ENCODE results near the gene SLC6A8.

The SLC6A8 gene

GRCh38 chrX:153648358-153649177, 39.2 kb upstream of the SLC6A8 start:
- H2BK12ac ChIP-seq (ENCODE audit: low read length), result no peak overlapping the region
- H3K23ac ChIP-seq (ENCODE audit: low read depth, low read length, poor library complexity), result no peak overlapping the region
- no peak overlapping the region for H4K8ac ChIP-seq (ENCODE audit: low read depth, low read length)
- WGBS, 2 donors (ENCODE audit: extremely low coverage in 2 of 2, insufficient read length in 2 of 2, insufficient replicate concordance in 1 of 2), result no CpG with 5 or more reads among the region's 17 CpGs
- peaks cover 3 to 5% of the 10 kb centered on the region in 2 donors for H3K4me1 ChIP-seq (ENCODE audit: control insufficient read depth in 2 of 2, insufficient read depth in 1 of 2, low read depth in 1 of 2, low read length in 2 of 2)
- H3K36me3 ChIP-seq (replicated peaks in 1 of 2; ENCODE audit: control insufficient read depth in 2 of 2, insufficient read depth in 2 of 2, low read length in 2 of 2), result no peaks in the 10 kb centered on the region
- peaks cover 0 to under 1% of the 10 kb centered on the region in 2 donors for H3K9me3 ChIP-seq (replicated peaks in 1 of 2; ENCODE audit: control insufficient read depth in 2 of 2, insufficient read depth in 1 of 2, low read depth in 1 of 2, low read length in 2 of 2)
- H3K9ac ChIP-seq (ENCODE audit: low read depth, low read length, poor library complexity), result no peak overlapping the region
- no peak overlapping the region for H3K4ac ChIP-seq (ENCODE audit: low read length)
- H3K27ac ChIP-seq (replicated peaks; ENCODE audit: low read length), result no peak overlapping the region
- H3K27me3 ChIP-seq (ENCODE audit: control insufficient read depth in 3 of 3, insufficient read depth in 3 of 3, low read depth in 1 of 3, low read length in 3 of 3), result peaks cover 7 to 55% (median 53%) of the 10 kb centered on the region in 3 experiments
- no peak overlapping the region for H2AFZ ChIP-seq (ENCODE audit: low read length)
- no peaks in the 10 kb centered on the region for H3K79me1 ChIP-seq (ENCODE audit: low read depth, low read length)
- H2BK5ac ChIP-seq (ENCODE audit: low read length), result no peak overlapping the region
- no peak for DNase-seq (ENCODE audit: low spot score)
- H2BK120ac ChIP-seq (ENCODE audit: low read depth, low read length), result no peak overlapping the region
- no peak overlapping the region for H3K4me3 ChIP-seq (ENCODE audit: low read length in 2 of 2)
- H3K14ac ChIP-seq (ENCODE audit: low read length), result no peak overlapping the region
- no peak overlapping the region for H3K4me2 ChIP-seq (ENCODE audit: insufficient read depth, low read length, poor library complexity, severe bottlenecking)
- no peak overlapping the region for H3K18ac ChIP-seq (ENCODE audit: low read length)
- no peak overlapping the region for H4K91ac ChIP-seq (ENCODE audit: low read depth, low read length, poor library complexity)
- H2AK5ac ChIP-seq (ENCODE audit: low read depth, low read length), result no peak overlapping the region
- no peak overlapping the region for H2BK15ac ChIP-seq (ENCODE audit: low read length)

- WGBS, 2 donors (ENCODE audit: extremely low coverage in 2 of 2, insufficient read length in 2 of 2, insufficient replicate concordance in 1 of 2), result no CpG with 5 or more reads among the region's 26 CpGs
- H2BK120ac ChIP-seq (ENCODE audit: low read depth, low read length), result no peak overlapping the region
- H2BK12ac ChIP-seq (ENCODE audit: low read length), result no peak overlapping the region
- no peak overlapping the region for H2BK15ac ChIP-seq (ENCODE audit: low read length)
- H4K91ac ChIP-seq (ENCODE audit: low read depth, low read length, poor library complexity), result no peak overlapping the region
- peaks cover 0 to 8% of the 10 kb centered on the region in 2 donors for H3K9me3 ChIP-seq (replicated peaks in 1 of 2; ENCODE audit: control insufficient read depth in 2 of 2, insufficient read depth in 1 of 2, low read depth in 1 of 2, low read length in 2 of 2)
- H3K79me1 ChIP-seq (ENCODE audit: low read depth, low read length), result no peaks in the 10 kb centered on the region
- no peak overlapping the region for H3K4ac ChIP-seq (ENCODE audit: low read length)
- H3K23ac ChIP-seq (ENCODE audit: low read depth, low read length, poor library complexity), result no peak overlapping the region
- no peaks in the 10 kb centered on the region for H3K36me3 ChIP-seq (replicated peaks in 1 of 2; ENCODE audit: control insufficient read depth in 2 of 2, insufficient read depth in 2 of 2, low read length in 2 of 2)
- H3K4me2 ChIP-seq (ENCODE audit: insufficient read depth, low read length, poor library complexity, severe bottlenecking), result no peak overlapping the region
- no peak overlapping the region for H3K4me3 ChIP-seq (ENCODE audit: low read length in 2 of 2)
- no peak overlapping the region for H3K27ac ChIP-seq (replicated peaks; ENCODE audit: low read length)
- no peak overlapping the region for H3K18ac ChIP-seq (ENCODE audit: low read length)
- H2AFZ ChIP-seq (ENCODE audit: low read length), result no peak overlapping the region
- no peak overlapping the region for H4K8ac ChIP-seq (ENCODE audit: low read depth, low read length)
- H3K4me1 ChIP-seq (ENCODE audit: control insufficient read depth in 2 of 2, insufficient read depth in 1 of 2, low read depth in 1 of 2, low read length in 2 of 2), result peaks cover 3% of the 10 kb centered on the region in 2 donors
- no peak overlapping the region for H2BK5ac ChIP-seq (ENCODE audit: low read length)
- no peak overlapping the region for H3K9ac ChIP-seq (ENCODE audit: low read depth, low read length, poor library complexity)
- H3K14ac ChIP-seq (ENCODE audit: low read length), result no peak overlapping the region
- H2AK5ac ChIP-seq (ENCODE audit: low read depth, low read length), result no peak overlapping the region
- no peak for DNase-seq (ENCODE audit: low spot score)
- peaks cover 7 to 50% (median 49%) of the 10 kb centered on the region in 3 experiments for H3K27me3 ChIP-seq (ENCODE audit: control insufficient read depth in 3 of 3, insufficient read depth in 3 of 3, low read depth in 1 of 3, low read length in 3 of 3)
Measured at GRCh38 chrX:153649178-153649914, 38.4 kb upstream of the SLC6A8 start.

- Histone ChIP-seq H3K4me1 (ENCODE audit: control insufficient read depth in 2 of 2, insufficient read depth in 1 of 2, low read depth in 1 of 2, low read length in 2 of 2) (peaks cover 0 to 1% of the 10 kb centered on the region in 2 donors), H4K91ac (ENCODE audit: low read depth, low read length, poor library complexity) (no peak overlapping the region), H3K4ac (ENCODE audit: low read length) (no peak overlapping the region), H3K27me3 (ENCODE audit: control insufficient read depth in 3 of 3, insufficient read depth in 3 of 3, low read depth in 1 of 3, low read length in 3 of 3) (peaks cover 4 to 42% (median 41%) of the 10 kb centered on the region in 3 experiments), H2BK12ac (ENCODE audit: low read length) (no peak overlapping the region), H2BK120ac (ENCODE audit: low read depth, low read length) (no peak overlapping the region), H3K14ac (ENCODE audit: low read length) (no peak overlapping the region), H3K79me1 (ENCODE audit: low read depth, low read length) (no peaks in the 10 kb centered on the region), H3K4me3 (ENCODE audit: low read length in 2 of 2) (no peak overlapping the region), H3K18ac (ENCODE audit: low read length) (no peak overlapping the region), H3K4me2 (ENCODE audit: insufficient read depth, low read length, poor library complexity, severe bottlenecking) (no peak overlapping the region), H2AK5ac (ENCODE audit: low read depth, low read length) (no peak overlapping the region), H2BK5ac (ENCODE audit: low read length) (no peak overlapping the region), H3K9me3 (replicated peaks in 1 of 2; ENCODE audit: control insufficient read depth in 2 of 2, insufficient read depth in 1 of 2, low read depth in 1 of 2, low read length in 2 of 2) (peaks cover 0 to 9% of the 10 kb centered on the region in 2 donors), H3K23ac (ENCODE audit: low read depth, low read length, poor library complexity) (no peak overlapping the region), H3K27ac (replicated peaks; ENCODE audit: low read length) (no peak overlapping the region), H3K9ac (ENCODE audit: low read depth, low read length, poor library complexity) (no peak overlapping the region), H3K36me3 (replicated peaks in 1 of 2; ENCODE audit: control insufficient read depth in 2 of 2, insufficient read depth in 2 of 2, low read length in 2 of 2) (no peaks in the 10 kb centered on the region), H4K8ac (ENCODE audit: low read depth, low read length) (no peak overlapping the region), H2AFZ (ENCODE audit: low read length) (no peak overlapping the region), H2BK15ac (ENCODE audit: low read length) (no peak overlapping the region)
- no peak for DNase-seq (ENCODE audit: low spot score)
- WGBS, 2 donors (ENCODE audit: extremely low coverage in 2 of 2, insufficient read length in 2 of 2, insufficient replicate concordance in 1 of 2), result no CpG with 5 or more reads among the region's 41 CpGs
Measured at GRCh38 chrX:153649915-153650782, 37.6 kb upstream of the SLC6A8 start.
